GM12875 (cell line): Measurements from ENCODE around the gene LRCH1.

Experiments used
- H3K4me3 ChIP-seq: one replicate; pipeline ENCODE4 v1.5.1; 2011; ENCODE audit warnings: low read depth, low read length, control low read depth
- CTCF ChIP-seq: IDR thresholded peaks from 2 replicates; pipeline ENCODE4 v1.5.1; 2011; ENCODE audit warnings: low read depth, mild to moderate bottlenecking, control low read depth, inconsistent platforms, low read length, moderate library complexity, borderline replicate concordance; ENCODE audit not compliant: insufficient read depth

Gene LRCH1

DNA sequence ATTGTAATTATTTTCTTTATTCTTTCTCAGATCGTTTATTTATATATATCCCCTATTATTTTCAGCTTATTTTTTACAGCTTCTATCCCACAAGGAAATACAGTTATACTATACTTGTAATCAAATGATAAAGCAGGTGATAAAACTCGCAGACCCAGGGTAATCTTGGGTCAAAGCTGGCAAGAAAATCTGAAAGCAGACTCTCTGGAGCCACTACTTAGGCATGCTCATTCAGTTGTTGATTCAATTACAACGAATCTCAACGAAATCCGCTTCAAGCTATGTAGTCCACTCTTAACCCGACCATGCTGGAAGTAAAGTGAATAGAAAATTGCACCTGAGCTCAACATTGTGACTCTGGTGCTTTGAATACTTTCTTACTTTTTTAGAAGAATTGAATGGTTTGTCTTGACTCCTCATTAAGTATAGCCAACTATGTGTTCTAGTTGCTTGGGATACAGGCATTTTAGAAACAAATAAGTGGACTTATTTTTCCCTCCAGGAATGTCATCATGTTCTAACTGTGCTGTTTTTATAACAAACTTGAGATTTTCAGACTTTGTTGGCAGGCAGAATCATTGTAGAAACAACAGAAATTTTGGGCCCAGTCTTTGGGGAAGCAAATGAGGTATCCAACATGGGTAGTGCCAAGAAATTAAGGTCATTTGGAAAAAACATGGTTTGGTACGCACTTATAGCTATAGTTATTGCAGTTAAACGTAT, 222.6 kb downstream of the LRCH1 start:
- no peak for TF ChIP-seq CTCF
- H3K4me3 ChIP-seq, result no peak overlapping the region

DNA sequence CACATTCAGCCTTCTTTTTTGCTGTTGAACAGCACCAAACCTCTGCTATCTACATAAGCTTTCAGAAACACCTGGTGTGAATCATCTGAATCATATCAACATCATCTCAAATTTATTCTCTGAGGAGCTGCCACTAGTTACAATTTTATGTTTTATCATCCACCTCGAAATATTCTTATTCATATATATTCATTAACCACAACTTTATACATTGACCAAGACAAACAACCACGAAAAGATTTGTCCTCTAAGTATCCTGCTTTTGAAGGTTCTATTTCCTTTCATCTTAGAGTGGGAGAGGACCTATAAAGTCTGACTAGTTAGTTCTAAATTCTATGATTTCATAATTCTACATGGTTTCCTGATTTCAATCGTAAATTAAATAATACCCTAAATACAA, 225.1 kb downstream of the LRCH1 start:
- no peak overlapping the region for H3K4me3 ChIP-seq
- no peak for TF ChIP-seq CTCF

GRCh38 chr13:46778890-46779289, 225.9 kb downstream of the LRCH1 start:
- TF ChIP-seq CTCF, result no peak
- no peak overlapping the region for H3K4me3 ChIP-seq

GRCh38 chr13:46782066-46782465, 229.1 kb downstream of the LRCH1 start:
- H3K4me3 ChIP-seq, result no peak overlapping the region
- TF ChIP-seq CTCF, result no peak

DNA sequence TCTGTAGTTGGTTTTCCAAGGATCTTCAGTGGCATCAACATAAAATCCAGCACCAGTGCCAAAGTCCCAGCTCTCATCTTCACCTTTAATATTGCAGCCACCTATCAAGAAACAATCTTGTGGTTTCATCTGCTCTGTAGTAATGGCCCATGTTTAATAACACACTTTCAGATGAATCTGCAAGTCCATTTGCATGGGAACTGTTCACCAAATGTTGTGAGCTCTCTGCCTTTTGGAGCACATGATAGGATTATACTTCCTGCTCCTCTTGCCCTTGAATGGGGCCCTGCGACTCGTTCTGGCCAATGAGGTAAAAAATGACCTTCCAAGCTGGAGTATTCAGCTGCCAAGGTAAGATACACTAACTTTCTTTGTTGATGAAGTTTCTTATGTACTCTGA, 229.7 kb downstream of the LRCH1 start:
- no peak overlapping the region for H3K4me3 ChIP-seq
- TF ChIP-seq CTCF, result no peak

GRCh38 chr13:46783504-46783903, 230.5 kb downstream of the LRCH1 start:
- H3K4me3 ChIP-seq, result no peak overlapping the region
- TF ChIP-seq CTCF, result no peak

DNA sequence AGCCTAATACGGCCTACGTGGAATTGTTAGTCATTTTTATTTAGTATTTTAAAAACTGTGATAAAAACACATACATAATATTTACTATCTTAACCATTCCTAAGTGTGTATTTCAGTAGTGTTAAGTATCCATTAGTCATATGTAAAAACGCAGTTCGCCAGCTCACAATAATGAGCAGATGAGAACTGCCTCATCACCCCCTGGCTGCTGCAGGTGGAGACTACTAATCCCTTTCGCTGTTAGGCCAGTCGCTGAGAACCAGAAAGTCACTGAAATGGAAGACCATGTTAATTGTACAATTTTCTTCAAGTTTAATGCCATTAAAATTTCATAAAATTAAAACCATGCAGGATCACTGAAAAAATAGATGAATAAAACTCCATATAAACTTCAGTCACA, 242.4 kb downstream of the LRCH1 start:
- H3K4me3 ChIP-seq, result no peak overlapping the region
- no peak for TF ChIP-seq CTCF
